OCI-LY3 (cell line): Measurements from ENCODE around the gene SLC43A1.

Source experiments
- H2AFZ ChIP-seq: fragments of 200-600, 300-600 bp; shearing (Covaris generic); 2 replicates; pipeline ENCODE4 v1.6.0; 2014; ENCODE audit warnings: antibody characterized with exemption, low read depth, low read length
- H3K27ac ChIP-seq: fragments of 200-600, 300-600 bp; sonication (generic); 2 replicates; pipeline ENCODE4 v1.5.1; 2014; ENCODE audit warnings: mild to moderate bottlenecking, low read length, moderate library complexity, mixed read lengths
- H3K27me3 ChIP-seq: fragments of 200-600, 300-600 bp; sonication (generic); 2 replicates; pipeline ENCODE4 v1.6.1; 2014; ENCODE audit warnings: low read depth, low read length, mixed read lengths
- H3K36me3 ChIP-seq: fragments of 200-600, 300-600 bp; sonication (generic); replicated peaks from 2 replicates; pipeline ENCODE3; 2014; ENCODE audit warnings: low read depth, low read length, mixed read lengths
- H3K4me1 ChIP-seq: fragments of 300-600, 200-600 bp; sonication (generic); 2 replicates; pipeline ENCODE4 v1.6.1; 2014; ENCODE audit warnings: low read length, mixed read lengths
- H3K4me2 ChIP-seq: fragments of 200-600, 300-600 bp; sonication (generic); 2 replicates; pipeline ENCODE4 v1.6.1; 2014; ENCODE audit warnings: low read length, mixed read lengths
- H3K4me3 ChIP-seq: fragments of 300-600, 200-600 bp; sonication (generic); 2 replicates; pipeline ENCODE4 v1.5.1; 2014; ENCODE audit warnings: antibody characterized with exemption, mild to moderate bottlenecking, low read length, moderate library complexity
- H3K79me2 ChIP-seq: fragments of 300-600, 200-600 bp; shearing (Covaris generic); 2 replicates; pipeline ENCODE4 v1.6.1; 2014; ENCODE audit warnings: mild to moderate bottlenecking, low read length, mixed read lengths
- H3K9ac ChIP-seq: fragments of 300-600, 200-600 bp; shearing (Covaris generic); 2 replicates; pipeline ENCODE4 v1.6.0; 2014; ENCODE audit warnings: mild to moderate bottlenecking, low read length, moderate library complexity
- H3K9me3 ChIP-seq: fragments of 200-600, 300-600 bp; shearing (Covaris generic); 2 replicates; pipeline ENCODE4 v1.6.1; 2014; ENCODE audit warnings: low read length, mixed read lengths; ENCODE audit not compliant: insufficient read depth
- H4K20me1 ChIP-seq: fragments of 200-600, 300-600 bp; sonication (generic); 2 replicates; pipeline ENCODE4 v1.6.1; 2016; ENCODE audit warnings: low read length, mixed read lengths; ENCODE audit not compliant: insufficient read depth
- CTCF ChIP-seq: fragments of 200-600, 300-600 bp; sonication (generic); IDR thresholded peaks from 2 replicates; pipeline ENCODE4 v1.5.1; 2014; ENCODE audit warnings: antibody characterized with exemption, low read length, low read depth
- EZH2phosphoT487 ChIP-seq: fragments of 200-600 bp; shearing (Covaris generic); IDR thresholded peaks from 2 replicates; pipeline ENCODE4 v1.6.1; 2018; ENCODE audit warnings: antibody characterized with exemption, mixed run types, low read depth

SLC43A1 gene

DNA sequence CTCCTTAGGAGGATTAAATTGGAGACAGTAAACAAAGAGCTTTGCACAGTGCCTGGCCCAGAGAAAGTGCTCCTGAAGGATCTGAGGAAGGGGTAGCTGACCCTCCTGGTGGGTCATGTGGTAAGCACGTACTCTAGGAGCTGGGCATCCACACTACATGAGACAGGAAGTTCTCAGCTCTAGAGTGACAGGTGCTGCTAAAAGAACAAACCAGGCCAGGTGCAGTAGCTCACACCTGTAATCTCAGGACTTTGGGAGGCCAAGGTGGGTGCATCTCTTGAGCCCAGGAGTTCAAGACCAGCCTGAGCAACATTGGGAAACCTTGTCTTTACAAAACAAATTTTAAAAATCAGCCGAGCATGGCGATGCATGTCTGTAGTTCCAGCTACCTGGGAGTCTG is 13.1 kb downstream of the SLC43A1 start:
- Histone ChIP-seq H3K27ac (no peak overlapping the region), H3K36me3 (peaks cover 58% of the 10 kb centered on the region), H3K9me3 (no peaks in the 10 kb centered on the region)

GRCh38 chr11:57501953-57502352 is 13.5 kb downstream of the SLC43A1 start:
- Histone ChIP-seq H3K27me3 (no peaks in the 10 kb centered on the region), H3K79me2 (peaks cover 54% of the 10 kb centered on the region), H3K4me3 (no peak overlapping the region), H2AFZ (no peak overlapping the region), H4K20me1 (peaks cover 23% of the 10 kb centered on the region), H3K4me2 (no peak overlapping the region), H3K4me1 (no peaks in the 10 kb centered on the region), H3K9ac (no peak overlapping the region), H3K27ac (no peak overlapping the region), H3K36me3 (peaks cover 62% of the 10 kb centered on the region), H3K9me3 (no peaks in the 10 kb centered on the region)
- TF ChIP-seq CTCF, result no peak
- TF ChIP-seq EZH2phosphoT487, result no peak

More for the DNA sequence above, 13.1 kb downstream of the SLC43A1 start:
- Histone ChIP-seq H3K79me2 (peaks cover 56% of the 10 kb centered on the region), H2AFZ (no peak overlapping the region), H3K9ac (no peak overlapping the region), H4K20me1 (peaks cover 23% of the 10 kb centered on the region), H3K4me2 (no peak overlapping the region), H3K27me3 (no peaks in the 10 kb centered on the region), H3K4me3 (no peak overlapping the region), H3K4me1 (no peaks in the 10 kb centered on the region)
- TF ChIP-seq CTCF, result no peak
- TF ChIP-seq EZH2phosphoT487, result no peak

- H3K4me1 ChIP-seq, result no peaks in the 10 kb centered on the region
- peaks cover 45% of the 10 kb centered on the region for H3K79me2 ChIP-seq
- no peaks in the 10 kb centered on the region for H3K9me3 ChIP-seq
- H3K4me3 ChIP-seq, result no peak overlapping the region
- H3K9ac ChIP-seq, result no peak overlapping the region
- no peaks in the 10 kb centered on the region for H3K27me3 ChIP-seq
- no peak overlapping the region for H3K27ac ChIP-seq
- H3K36me3 ChIP-seq, result peaks cover 65% of the 10 kb centered on the region
- no peak overlapping the region for H3K4me2 ChIP-seq
- H2AFZ ChIP-seq, result no peak overlapping the region
- TF ChIP-seq CTCF (no peak), EZH2phosphoT487 (no peak)
- peaks cover 23% of the 10 kb centered on the region for H4K20me1 ChIP-seq
Observed at GRCh38 chr11:57500926-57501325, 14.6 kb downstream of the SLC43A1 start.

DNA sequence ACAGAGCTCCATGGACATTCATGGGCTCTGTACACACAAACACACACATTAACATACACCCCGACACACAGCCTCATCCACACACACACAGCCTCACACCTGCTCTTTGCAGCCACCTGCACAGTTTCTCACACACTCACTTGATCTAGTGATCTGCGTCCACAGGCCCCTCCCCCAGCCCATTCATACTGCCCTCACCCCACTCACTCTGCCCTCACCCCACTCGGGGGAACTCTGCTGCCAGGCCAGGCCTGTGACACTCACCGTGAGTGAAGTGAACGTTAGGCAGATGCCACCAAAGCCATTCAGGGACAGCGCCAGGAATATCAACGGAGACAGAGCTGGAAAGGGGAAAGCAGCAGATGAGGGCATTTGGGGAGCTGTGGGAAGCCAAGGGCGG is 15.0 kb downstream of the SLC43A1 start:
- Histone ChIP-seq H3K9me3 (no peaks in the 10 kb centered on the region), H3K36me3 (peaks cover 66% of the 10 kb centered on the region), H4K20me1 (peaks cover 23% of the 10 kb centered on the region), H3K4me3 (no peak overlapping the region), H3K4me1 (no peaks in the 10 kb centered on the region), H3K9ac (no peak overlapping the region), H3K4me2 (no peak overlapping the region), H3K79me2 (peaks cover 41% of the 10 kb centered on the region), H2AFZ (no peak overlapping the region), H3K27ac (no peak overlapping the region), H3K27me3 (no peaks in the 10 kb centered on the region)
- TF ChIP-seq CTCF, result no peak
- no peak for TF ChIP-seq EZH2phosphoT487
